ENCODE data around the gene ACTN2.

ACTN2 gene

GRCh38 chr1:236685917-236686814, at the start of gene ACTN2:
Gene ACTN2, plus strand, starts transcription at chr1:236686499. Its CDS starts 175 bp downstream, at chr1:236686674.
- no peaks in the 10 kb centered on the region for H3K27me3 ChIP-seq (ENCODE audit: insufficient read depth, low read length, poor library complexity, severe bottlenecking)
- H3F3A ChIP-seq (ENCODE audit: low read depth) = no peaks in the 10 kb centered on the region
- H3K36me3 ChIP-seq (ENCODE audit: insufficient read depth, low read length) = no peaks in the 10 kb centered on the region
- H3K9ac ChIP-seq (ENCODE audit: low read depth, low read length, poor library complexity, severe bottlenecking) = no peak within 1 kb of the TSS
- no peak within 1 kb of the TSS for H2AFZ ChIP-seq (ENCODE audit: low read length)
- no peaks in the 10 kb centered on the region for H3K4me1 ChIP-seq (ENCODE audit: insufficient read depth, low read length, poor library complexity, severe bottlenecking)
- H3K9me3 ChIP-seq (ENCODE audit: insufficient read depth, low read depth, low read length) = no peaks in the 10 kb centered on the region
- TF ChIP-seq EZH2phosphoT487 (IDR thresholded peaks at IDR 0.05; ENCODE audit: borderline replicate concordance) = no peak
- TF ChIP-seq CTCF (conservative IDR thresholded peaks at IDR 0.05; ENCODE audit: low read length) = no peak
- H3K4me2 ChIP-seq (ENCODE audit: low read depth, low read length, poor library complexity, severe bottlenecking) = no peak within 1 kb of the TSS
- no peaks in the 10 kb centered on the region for H4K20me1 ChIP-seq (ENCODE audit: insufficient read depth, low read length, poor library complexity, severe bottlenecking)
- no peaks in the 10 kb centered on the region for H3K9me2 ChIP-seq (replicated peaks; ENCODE audit: low read depth, low read length)
- H3K4me3 ChIP-seq (ENCODE audit: low read length, poor library complexity, severe bottlenecking) = no peak within 1 kb of the TSS
- no peaks in the 10 kb centered on the region for H3K79me2 ChIP-seq (ENCODE audit: insufficient read depth, low read length)

GRCh38 chr1:236638945-236639344, 47.4 kb upstream of the ACTN2 start:
- Histone ChIP-seq H3K36me3 (ENCODE audit: insufficient read depth, low read length) (no peaks in the 10 kb centered on the region), H3K27me3 (ENCODE audit: insufficient read depth, low read length, poor library complexity, severe bottlenecking) (no peaks in the 10 kb centered on the region), H3F3A (ENCODE audit: low read depth) (no peaks in the 10 kb centered on the region), H3K9me3 (ENCODE audit: insufficient read depth, low read depth, low read length) (no peaks in the 10 kb centered on the region), H3K4me1 (ENCODE audit: insufficient read depth, low read length, poor library complexity, severe bottlenecking) (no peaks in the 10 kb centered on the region), H2AFZ (ENCODE audit: low read length) (no peak overlapping the region), H3K4me3 (ENCODE audit: low read length, poor library complexity, severe bottlenecking) (no peak overlapping the region), H3K9ac (ENCODE audit: low read depth, low read length, poor library complexity, severe bottlenecking) (no peak overlapping the region), H3K79me2 (ENCODE audit: insufficient read depth, low read length) (no peaks in the 10 kb centered on the region), H4K20me1 (ENCODE audit: insufficient read depth, low read length, poor library complexity, severe bottlenecking) (no peaks in the 10 kb centered on the region), H3K4me2 (ENCODE audit: low read depth, low read length, poor library complexity, severe bottlenecking) (no peak overlapping the region), H3K9me2 (replicated peaks; ENCODE audit: low read depth, low read length) (no peaks in the 10 kb centered on the region)
- TF ChIP-seq CTCF (conservative IDR thresholded peaks at IDR 0.05; ENCODE audit: low read length) (no peak), EZH2phosphoT487 (IDR thresholded peaks at IDR 0.05; ENCODE audit: borderline replicate concordance) (no peak)

- H3K27me3 ChIP-seq (ENCODE audit: insufficient read depth, low read length, poor library complexity, severe bottlenecking) = no peaks in the 10 kb centered on the region
- no peaks in the 10 kb centered on the region for H3K9me3 ChIP-seq (ENCODE audit: insufficient read depth, low read depth, low read length)
- H3K36me3 ChIP-seq (ENCODE audit: insufficient read depth, low read length) = no peaks in the 10 kb centered on the region
- H3K9ac ChIP-seq (ENCODE audit: low read depth, low read length, poor library complexity, severe bottlenecking) = no peak overlapping the region
- no peak overlapping the region for H3K4me3 ChIP-seq (ENCODE audit: low read length, poor library complexity, severe bottlenecking)
- H3K79me2 ChIP-seq (ENCODE audit: insufficient read depth, low read length) = no peaks in the 10 kb centered on the region
- H4K20me1 ChIP-seq (ENCODE audit: insufficient read depth, low read length, poor library complexity, severe bottlenecking) = no peaks in the 10 kb centered on the region
- TF ChIP-seq CTCF (conservative IDR thresholded peaks at IDR 0.05; ENCODE audit: low read length) = no peak
- no peak for TF ChIP-seq EZH2phosphoT487 (IDR thresholded peaks at IDR 0.05; ENCODE audit: borderline replicate concordance)
- H3F3A ChIP-seq (ENCODE audit: low read depth) = no peaks in the 10 kb centered on the region
- no peaks in the 10 kb centered on the region for H3K4me1 ChIP-seq (ENCODE audit: insufficient read depth, low read length, poor library complexity, severe bottlenecking)
- H3K9me2 ChIP-seq (replicated peaks; ENCODE audit: low read depth, low read length) = no peaks in the 10 kb centered on the region
- no peak overlapping the region for H3K4me2 ChIP-seq (ENCODE audit: low read depth, low read length, poor library complexity, severe bottlenecking)
- no peak overlapping the region for H2AFZ ChIP-seq (ENCODE audit: low read length)
Observed at GRCh38 chr1:236639686-236640085, 46.6 kb upstream of the ACTN2 start.

All from Loucy (cell line).